H1 (cell line): ENCODE results near the gene PML.

Experiments used
- POLR2A ChIP-seq, 2 experiments: IDR thresholded peaks; 1 replicate in 1 of 2; 2 replicates in 1 of 2; pipeline ENCODE4 v1.6.1; 2011; ENCODE audit warnings: low read depth in 2 of 2, low read length in 2 of 2, mild to moderate bottlenecking in 2 of 2; ENCODE audit errors: control extremely low read depth in 1 of 2
- POLR2AphosphoS5 ChIP-seq: IDR thresholded peaks from 2 replicates; pipeline ENCODE4 v1.6.1; 2011; ENCODE audit warnings: low read depth, low read length
- TF ChIP-seq, protein P1 (sequence below), 3 experiments: IDR thresholded peaks; 1 replicate in 2 of 3; 2 replicates in 1 of 3; pipeline versions ENCODE4 v1.5.1 to v1.6.1; 2011; ENCODE audit warnings: low read length in 3 of 3, mild to moderate bottlenecking in 3 of 3, inconsistent platforms in 2 of 3, low read depth in 1 of 3, moderate library complexity in 1 of 3; ENCODE audit not compliant: insufficient read depth in 1 of 3; ENCODE audit errors: control extremely low read depth in 1 of 3
- TF ChIP-seq, protein P2 (sequence below): IDR thresholded peaks from 2 replicates; pipeline ENCODE4 v1.6.1; 2012; ENCODE audit warnings: inconsistent platforms

DNA sequence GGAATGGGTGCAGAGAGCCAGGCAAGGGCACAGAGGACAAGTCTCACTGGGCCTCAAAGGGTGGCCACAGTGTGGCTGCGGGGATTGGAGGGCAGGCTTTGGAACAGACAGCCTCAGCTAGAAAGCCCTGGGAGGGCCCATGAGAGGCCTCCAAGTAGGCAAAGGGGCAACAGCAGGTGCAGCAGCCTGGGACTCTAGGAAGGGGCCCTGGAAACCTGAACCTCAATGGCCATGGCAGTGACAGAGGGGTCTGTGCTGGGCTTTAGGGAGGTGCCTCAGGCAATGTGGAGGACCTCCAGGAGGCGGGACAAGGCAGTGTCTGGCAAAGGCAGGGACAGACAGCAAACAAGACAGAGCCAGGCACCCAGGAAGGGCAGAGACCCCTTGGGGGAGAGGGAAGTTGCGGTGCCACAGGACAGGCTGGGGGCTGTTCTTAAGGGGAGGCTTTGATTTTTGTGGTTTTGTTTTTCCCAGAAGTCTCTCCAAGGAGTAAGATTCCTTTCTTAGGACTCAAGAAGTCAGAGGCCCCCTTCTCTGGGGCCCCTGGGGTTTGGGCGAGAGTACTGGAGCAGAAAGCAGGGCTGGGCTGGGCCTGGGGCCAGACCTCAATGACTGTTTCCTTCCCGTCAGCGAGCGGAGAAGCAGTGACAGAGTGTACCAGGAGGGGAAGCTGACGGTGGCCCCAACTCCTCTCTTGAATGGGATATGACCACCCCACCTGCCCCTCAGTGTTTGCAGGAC is 12.1 kb upstream of the PML start:
- TF ChIP-seq POLR2AphosphoS5 (no peak), POLR2A (IDR thresholded peaks at IDR 0.05; ENCODE audit: control extremely low read depth in 1 of 2, low read depth in 2 of 2, low read length in 2 of 2) (no peak)
- TF ChIP-seq, protein P1, sequence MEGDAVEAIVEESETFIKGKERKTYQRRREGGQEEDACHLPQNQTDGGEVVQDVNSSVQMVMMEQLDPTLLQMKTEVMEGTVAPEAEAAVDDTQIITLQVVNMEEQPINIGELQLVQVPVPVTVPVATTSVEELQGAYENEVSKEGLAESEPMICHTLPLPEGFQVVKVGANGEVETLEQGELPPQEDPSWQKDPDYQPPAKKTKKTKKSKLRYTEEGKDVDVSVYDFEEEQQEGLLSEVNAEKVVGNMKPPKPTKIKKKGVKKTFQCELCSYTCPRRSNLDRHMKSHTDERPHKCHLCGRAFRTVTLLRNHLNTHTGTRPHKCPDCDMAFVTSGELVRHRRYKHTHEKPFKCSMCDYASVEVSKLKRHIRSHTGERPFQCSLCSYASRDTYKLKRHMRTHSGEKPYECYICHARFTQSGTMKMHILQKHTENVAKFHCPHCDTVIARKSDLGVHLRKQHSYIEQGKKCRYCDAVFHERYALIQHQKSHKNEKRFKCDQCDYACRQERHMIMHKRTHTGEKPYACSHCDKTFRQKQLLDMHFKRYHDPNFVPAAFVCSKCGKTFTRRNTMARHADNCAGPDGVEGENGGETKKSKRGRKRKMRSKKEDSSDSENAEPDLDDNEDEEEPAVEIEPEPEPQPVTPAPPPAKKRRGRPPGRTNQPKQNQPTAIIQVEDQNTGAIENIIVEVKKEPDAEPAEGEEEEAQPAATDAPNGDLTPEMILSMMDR (IDR thresholded peaks at IDR 0.05; ENCODE audit: control extremely low read depth in 1 of 3, insufficient read depth in 1 of 3, low read depth in 1 of 3, low read length in 3 of 3) = no peak
- TF ChIP-seq, protein P2, sequence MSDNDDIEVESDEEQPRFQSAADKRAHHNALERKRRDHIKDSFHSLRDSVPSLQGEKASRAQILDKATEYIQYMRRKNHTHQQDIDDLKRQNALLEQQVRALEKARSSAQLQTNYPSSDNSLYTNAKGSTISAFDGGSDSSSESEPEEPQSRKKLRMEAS = no peak
